Measurements from ENCODE around the gene NTPCR.

DNA sequence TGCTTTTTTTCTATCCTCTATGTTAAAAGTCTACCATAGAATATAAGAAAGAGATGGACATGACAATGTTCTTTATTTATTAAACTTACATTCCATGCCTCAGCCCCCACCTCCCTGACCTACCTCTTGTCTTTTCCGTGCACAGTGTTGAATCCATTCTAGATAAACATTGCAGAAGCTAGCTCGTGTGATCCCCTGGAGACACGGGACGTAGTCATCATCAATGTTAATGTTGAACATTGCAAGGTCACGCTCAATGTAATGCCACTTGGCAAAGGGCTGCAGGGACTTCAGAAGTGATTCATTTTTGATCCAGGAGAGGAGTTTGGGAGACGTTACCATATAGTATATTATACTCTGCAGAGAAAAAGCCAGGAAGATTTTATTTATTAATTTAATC, 66.4 kb downstream of the NTPCR start:
- TF ChIP-seq CTCF (conservative IDR thresholded peaks at IDR 0.05; ENCODE audit: low read depth, low read length) (no peak), EZH2 (IDR thresholded peaks at IDR 0.05; ENCODE audit: borderline replicate concordance, low read depth, low read length, poor library complexity, severe bottlenecking) (no peak)

Measured in A673 (cell line).